Endothelial cell of umbilical vein (primary cell): ENCODE data around the gene CD44. TPM values are rescaled to one million over a fixed set of nuclear protein-coding genes. Genes with fewer than 3 reads are reported as not detected.

ENCODE experiments used
- BruUV-seq: library from RNA; stranded (reverse); fragments of 400-500 nt; replicated peaks from 2 replicates; lab custom pipeline; 2021; lab: Mats Ljungman, UMichigan
- CTCF ChIA-PET: fragments of 300-600, 350-600 bp; sonication (Branson Sonifier 250); formaldehyde crosslinking; loops from one replicate; lab custom pipeline; 2021; ENCODE audit warnings: antibody characterized with exemption, inconsistent platforms; lab: Charles Lee
- POLR2A ChIA-PET: fragments of 300-600, 350-600 bp; sonication (Branson Sonifier 250); formaldehyde crosslinking; loops from one replicate; lab custom pipeline; 2021; ENCODE audit warnings: antibody characterized with exemption, inconsistent platforms; lab: Charles Lee
- DNase-seq: peaks from one replicate; pipeline ENCODE4 v3.0.0-alpha.2; 2011; ENCODE audit warnings: low read depth, low spot score
- FAIRE-seq: peaks from 2 replicates; lab custom pipeline; 2011; peaks lifted over from hg19 to GRCh38; lab: Jason Lieb, UNC
- H2AFZ ChIP-seq: 2 replicates; pipeline ENCODE4 v1.6.0; 2012; ENCODE audit warnings: low read depth, low read length, control low read depth, inconsistent platforms
- H3K27ac ChIP-seq: 2 replicates; pipeline ENCODE4 v1.5.1; 2011; ENCODE audit warnings: low read depth, mild to moderate bottlenecking, control low read depth, low read length, moderate library complexity; ENCODE audit not compliant: insufficient read depth
- H3K27me3 ChIP-seq, 2 experiments: 2 replicates each; pipeline versions ENCODE4 v1.6.0 to v1.6.1; 2011; ENCODE audit warnings: low read length in 2 of 2, mixed read lengths in 1 of 2; ENCODE audit not compliant: control insufficient read depth in 2 of 2, insufficient read depth in 2 of 2
- H3K36me3 ChIP-seq, 2 experiments: 2 replicates in 1 of 2; 3 replicates in 1 of 2; pipeline ENCODE4 v1.5.1; 2011; ENCODE audit warnings: low read length in 2 of 2, mild to moderate bottlenecking in 1 of 2, moderate library complexity in 1 of 2; ENCODE audit not compliant: control insufficient read depth in 2 of 2, insufficient read depth in 2 of 2; ENCODE audit errors: extremely low read depth in 1 of 2
- H3K4me1 ChIP-seq: 3 replicates; pipeline ENCODE4 v1.5.1; 2011; ENCODE audit warnings: mild to moderate bottlenecking, low read length; ENCODE audit not compliant: control insufficient read depth, insufficient read depth; ENCODE audit errors: extremely low read depth
- H3K4me2 ChIP-seq: 2 replicates; pipeline ENCODE4 v1.6.1; 2011; ENCODE audit warnings: low read length, control low read depth, mixed read lengths; ENCODE audit not compliant: insufficient read depth
- H3K4me3 ChIP-seq, 3 experiments: fragments of 200-600 bp in 1 of 3; sonication (generic), shearing (Covaris generic) in 1 of 3; replicated peaks in 1 of 3; 2 replicates each; pipeline ENCODE4 v1.5.1; 2011 to 2016; ENCODE audit warnings: control low read depth in 3 of 3, low read length in 3 of 3, mild to moderate bottlenecking in 2 of 3, inconsistent platforms in 1 of 3, low read depth in 1 of 3, moderate library complexity in 1 of 3; ENCODE audit not compliant: insufficient read depth in 1 of 3
- H3K79me2 ChIP-seq: 2 replicates; pipeline ENCODE4 v1.6.0; 2012; ENCODE audit warnings: low read length, inconsistent platforms; ENCODE audit not compliant: control insufficient read depth, insufficient read depth
- H3K9ac ChIP-seq: replicated peaks from 2 replicates; pipeline ENCODE3; 2011; ENCODE audit warnings: low read length, control low read depth; ENCODE audit not compliant: insufficient read depth; ENCODE audit errors: extremely low read depth
- H3K9me1 ChIP-seq: replicated peaks from 3 replicates; pipeline ENCODE4 v1.6.0; 2011; ENCODE audit warnings: mild to moderate bottlenecking, low read length; ENCODE audit not compliant: control insufficient read depth, insufficient read depth; ENCODE audit errors: extremely low read depth
- H3K9me3 ChIP-seq: replicated peaks from 2 replicates; pipeline ENCODE4 v1.5.1; 2012; ENCODE audit warnings: low read length, inconsistent platforms; ENCODE audit not compliant: control insufficient read depth, insufficient read depth
- H4K20me1 ChIP-seq: replicated peaks from 2 replicates; pipeline ENCODE3; 2011; ENCODE audit warnings: mild to moderate bottlenecking, low read length; ENCODE audit not compliant: control insufficient read depth, insufficient read depth; ENCODE audit errors: extremely low read depth
- CTCF ChIP-seq, 2 donors: IDR thresholded peaks; 1 replicate in 1 of 2; 2 replicates in 1 of 2; pipeline ENCODE4 v1.5.1; 2011; ENCODE audit warnings: low read length in 2 of 2, mild to moderate bottlenecking in 2 of 2, moderate library complexity in 2 of 2, control low read depth in 1 of 2, inconsistent platforms in 1 of 2, low read depth in 1 of 2; ENCODE audit not compliant: insufficient read depth in 1 of 2; ENCODE audit errors: extremely low read depth in 1 of 2
- EZH2 ChIP-seq: IDR thresholded peaks from 2 replicates; pipeline ENCODE4 v1.6.1; 2012; ENCODE audit warnings: borderline replicate concordance, low read depth, mild to moderate bottlenecking, moderate library complexity, low read length, inconsistent platforms; ENCODE audit not compliant: severe bottlenecking
- FOS ChIP-seq: IDR thresholded peaks from 2 replicates; pipeline ENCODE4 v1.6.1; 2011; ENCODE audit warnings: mild to moderate bottlenecking, low read length, moderate library complexity, borderline replicate concordance; ENCODE audit not compliant: insufficient read depth
- GATA2 ChIP-seq: IDR thresholded peaks from 2 replicates; pipeline ENCODE4 v1.7.0; 2011; ENCODE audit warnings: low read depth, mild to moderate bottlenecking, moderate library complexity, mixed read lengths, low read length; ENCODE audit not compliant: insufficient read length, insufficient read depth
- JUN ChIP-seq: IDR thresholded peaks from 2 replicates; pipeline ENCODE4 v1.6.1; 2011; ENCODE audit warnings: borderline replicate concordance, low read depth; ENCODE audit not compliant: insufficient read length, insufficient read depth
- MYC ChIP-seq: IDR thresholded peaks from one replicate; pipeline ENCODE4 v1.6.1; 2011; ENCODE audit warnings: mild to moderate bottlenecking, low read depth, low read length
- POLR2AphosphoS5 ChIP-seq: IDR thresholded peaks from 2 replicates; pipeline ENCODE4 v1.6.1; 2012; ENCODE audit warnings: low read depth, mild to moderate bottlenecking, control low read depth, low read length, moderate library complexity; ENCODE audit not compliant: insufficient read depth
- dilution Hi-C: fragments of 300-500 bp; cut with MboI; formaldehyde crosslinking; loops from one replicate; pipeline ENCODE4 v1.15.0; 2019; ENCODE audit warnings: low sequenced_read_pairs; ENCODE audit not compliant: extremely low pct_ligation_motif_present
- intact Hi-C: fragments of 100-400 bp; cut with micrococcal nuclease; formaldehyde crosslinking; loops from one replicate; pipeline ENCODE4 v1.10.0; 2022
- polyA plus RNA-seq, 4 experiments: library from polyadenylated mRNA; depleted of rRNA in 3 of 4; stranded (reverse) in 3 of 4; unstranded in 1 of 4; fragments of >200 nt; gene quantifications; 2 replicates each; pipeline versions ENCODE4 v1.2.1 to v1.2.3, GENCODE V29; 2011 to 2012; ENCODE audit warnings: missing spikeins in 1 of 4
- total RNA-seq: library from RNA; stranded (reverse); gene quantifications from 2 replicates; pipeline ENCODE4 v1.2.3, GENCODE V29; 2021
- TF ChIP-seq, protein P1 (sequence below): IDR thresholded peaks from 2 replicates; pipeline ENCODE4 v1.6.1; 2011; ENCODE audit not compliant: insufficient read depth, insufficient read length

Gene CD44
- total and polyA plus RNA-seq, 2 donors (not counting 3 experiments of a cell fraction or from before 2014, with no cell fraction given), result 25.5 to 26.3 TPM

- Histone ChIP-seq H2AFZ (no peak overlapping the region), H4K20me1 (no peaks in the 10 kb centered on the region), H3K9me1 (no peaks in the 10 kb centered on the region), H3K4me3 (no peak overlapping the region), H3K27me3 (peaks cover 5 to 16% of the 10 kb centered on the region in 2 experiments), H3K9me3 (no peaks in the 10 kb centered on the region), H3K79me2 (no peaks in the 10 kb centered on the region), H3K36me3 (no peaks in the 10 kb centered on the region), H3K4me2 (no peak overlapping the region), H3K9ac (no peak overlapping the region), H3K27ac (no peak overlapping the region), H3K4me1 (no peaks in the 10 kb centered on the region)
- intact Hi-C loops (loop anchor here (5.0 to 10.0 kb wide), 2 partner anchors 100 to 653 kb away; partner anchors contain the start of gene CD44), dilution Hi-C loops (no loop called here)
- DNase-seq, result no peak
- BruUV-seq, result no TSS peak
- no peak for FAIRE-seq
- ChIA-PET POLR2A (no interaction called here), CTCF (interaction anchor here (0.7 to 3.9 kb wide), 20 partner anchors 8 to 315 kb away, joined by 3 to 41 read pairs (median 4); no protein-coding TSS in a partner anchor)
- TF ChIP-seq GATA2, result no peak
- TF ChIP-seq JUN, result no peak
- TF ChIP-seq MYC, result no peak
- no peak for TF ChIP-seq CTCF (IDR thresholded peaks at IDR 0.05; ENCODE audit: extremely low read depth in 1 of 2, insufficient read depth in 1 of 2, low read depth in 1 of 2, low read length in 2 of 2)
- TF ChIP-seq, protein P1, sequence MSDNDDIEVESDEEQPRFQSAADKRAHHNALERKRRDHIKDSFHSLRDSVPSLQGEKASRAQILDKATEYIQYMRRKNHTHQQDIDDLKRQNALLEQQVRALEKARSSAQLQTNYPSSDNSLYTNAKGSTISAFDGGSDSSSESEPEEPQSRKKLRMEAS, result no peak
- TF ChIP-seq POLR2AphosphoS5, result no peak
- TF ChIP-seq FOS, result no peak
- no peak for TF ChIP-seq EZH2
Observed at GRCh38 chr11:35237351-35237750, 98.4 kb downstream of the CD44 start.
